ENCODE data around the gene HDGFL2.

HDGFL2 gene

DNA sequence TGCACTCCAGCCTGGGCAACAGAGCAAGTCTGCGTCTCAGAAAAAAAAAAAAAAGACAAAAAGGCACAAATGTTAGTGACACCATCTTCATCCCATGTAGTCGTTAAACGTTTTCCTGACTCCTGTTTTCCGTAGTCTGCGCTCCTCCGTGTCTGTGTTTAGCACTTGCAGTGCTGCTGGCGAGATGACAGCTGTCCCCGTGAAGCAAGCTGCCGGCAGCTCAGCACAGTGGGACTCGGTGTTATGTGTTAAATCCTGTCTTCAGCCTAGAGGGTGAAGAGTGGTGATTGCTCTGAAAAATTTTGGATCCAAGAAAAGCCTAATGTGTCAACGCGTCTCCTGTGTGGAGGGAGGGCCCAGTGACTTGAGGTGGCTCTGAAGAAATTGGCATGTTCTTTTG is 32.9 kb upstream of the HDGFL2 start:
- H3K27me3 Mint-ChIP-seq, result no peaks in the 10 kb centered on the region
- H3K9me3 Mint-ChIP-seq, result no peaks in the 10 kb centered on the region
- ATAC-seq (replicated peaks) (no peak), DNase-seq (no peak)
- peak overlapping the region; percentile 35 to 66 for H3K27ac Mint-ChIP-seq
- peaks cover 19% of the 10 kb centered on the region for H3K36me3 Mint-ChIP-seq (ENCODE audit: insufficient read depth)
- H3K4me1 Mint-ChIP-seq (ENCODE audit: low read depth in 2 of 2), result peaks cover 0 to 6% of the 10 kb centered on the region in 2 donors
- no peak overlapping the region for H3K4me3 Mint-ChIP-seq

DNA sequence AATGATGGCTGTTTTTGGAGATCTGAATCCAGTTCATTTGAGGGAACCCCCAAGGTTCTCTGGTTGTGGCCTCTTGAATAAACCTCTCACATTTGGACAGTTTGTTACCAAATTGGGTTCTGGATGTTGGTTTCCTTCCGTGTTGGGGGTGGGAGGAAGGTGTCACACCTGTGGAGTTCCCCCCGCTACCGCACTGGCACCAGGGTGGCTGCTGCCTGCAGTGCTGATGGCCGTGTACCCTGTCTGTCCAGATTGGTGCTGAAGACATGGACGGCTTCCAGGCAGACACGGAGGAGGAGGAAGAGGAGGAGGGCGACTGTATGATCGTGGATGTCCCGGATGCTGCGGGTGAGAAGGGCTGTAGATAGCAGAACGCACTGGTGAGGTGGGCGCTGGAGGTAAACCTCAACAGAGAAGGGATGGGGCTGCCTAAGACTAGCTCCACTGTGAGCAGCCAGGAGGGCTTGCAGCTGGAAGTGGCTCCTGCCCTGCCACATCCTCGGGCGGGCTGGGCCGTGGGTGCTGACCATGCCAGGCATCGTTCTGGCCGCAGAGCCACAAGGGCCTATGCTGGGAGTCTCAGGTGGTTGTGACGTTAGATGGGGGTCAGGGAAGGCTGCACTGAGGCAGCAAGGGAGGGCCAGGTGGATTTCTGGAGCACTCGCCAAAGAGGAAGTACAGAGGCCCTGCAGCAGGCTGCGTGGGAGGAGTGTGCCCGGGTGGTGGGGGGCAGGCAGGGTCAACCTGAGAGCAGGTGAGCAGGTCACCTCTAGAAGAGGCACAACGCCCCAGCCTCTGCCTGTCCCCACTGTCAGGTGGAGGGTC is 29.9 kb upstream of the HDGFL2 start:
- ATAC-seq (replicated peaks) (peak; percentile 59), DNase-seq (no peak)
- Mint-ChIP-seq H3K27me3 (no peaks in the 10 kb centered on the region), H3K36me3 (ENCODE audit: insufficient read depth) (peaks cover 20% of the 10 kb centered on the region), H3K27ac (peak overlapping the region in 1 of 2 donors; percentile 5), H3K4me1 (ENCODE audit: low read depth in 2 of 2) (peaks cover 0 to 6% of the 10 kb centered on the region in 2 donors), H3K9me3 (no peaks in the 10 kb centered on the region), H3K4me3 (peak overlapping the region; percentile 43 to 53)

DNA sequence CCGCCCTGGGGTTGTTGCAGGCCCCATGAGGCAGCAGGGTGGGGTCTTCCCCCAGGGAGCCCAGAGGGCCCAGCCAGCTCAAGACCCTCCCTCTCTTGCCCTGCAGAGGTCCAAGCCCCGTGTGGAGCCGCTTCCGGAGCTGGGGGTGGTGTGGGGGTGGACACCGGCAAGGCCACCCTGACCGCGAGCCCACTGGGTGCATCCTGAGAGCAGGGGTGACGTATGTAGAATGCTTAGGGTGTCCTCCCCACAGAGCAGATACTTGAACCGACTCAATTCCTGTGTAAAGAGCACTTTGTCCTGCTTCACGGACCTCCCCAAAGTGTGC is 29.3 kb upstream of the HDGFL2 start:
- Mint-ChIP-seq H3K9me3 (no peaks in the 10 kb centered on the region), H3K36me3 (ENCODE audit: insufficient read depth) (peaks cover 20% of the 10 kb centered on the region), H3K4me3 (peak overlapping the region in 1 of 2 donors; percentile 53), H3K27ac (no peak overlapping the region), H3K27me3 (no peaks in the 10 kb centered on the region), H3K4me1 (ENCODE audit: low read depth in 2 of 2) (peaks cover 0 to 6% of the 10 kb centered on the region in 2 donors)
- ATAC-seq (replicated peaks) (no peak), DNase-seq (no peak)

DNA sequence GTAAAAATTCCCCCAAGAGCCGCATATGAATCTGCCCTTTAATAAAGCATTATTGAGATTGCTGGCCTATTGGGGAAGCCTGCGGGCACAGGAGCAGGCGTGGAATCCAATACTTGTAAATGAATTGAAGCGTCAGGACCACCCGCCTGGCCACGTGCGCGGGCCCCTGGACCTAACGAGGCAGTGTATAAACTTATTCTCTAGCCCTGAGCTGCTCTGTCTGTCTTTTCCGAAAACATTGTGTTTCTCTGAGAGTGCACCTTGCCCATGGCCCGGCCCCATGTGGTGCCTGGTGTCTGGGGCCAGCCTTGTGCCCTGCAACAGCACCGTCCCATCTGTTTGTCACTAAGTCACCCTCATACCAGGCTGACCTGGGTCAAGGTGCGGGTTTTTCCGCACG is 28.9 kb upstream of the HDGFL2 start:
- H3K4me3 Mint-ChIP-seq, result no peak overlapping the region
- peaks cover 0 to 6% of the 10 kb centered on the region in 2 donors for H3K4me1 Mint-ChIP-seq (ENCODE audit: low read depth in 2 of 2)
- H3K36me3 Mint-ChIP-seq (ENCODE audit: insufficient read depth), result peaks cover 20% of the 10 kb centered on the region
- ATAC-seq (replicated peaks), result no peak
- H3K27me3 Mint-ChIP-seq, result no peaks in the 10 kb centered on the region
- no peak for DNase-seq
- H3K27ac Mint-ChIP-seq, result no peak overlapping the region
- no peaks in the 10 kb centered on the region for H3K9me3 Mint-ChIP-seq

DNA sequence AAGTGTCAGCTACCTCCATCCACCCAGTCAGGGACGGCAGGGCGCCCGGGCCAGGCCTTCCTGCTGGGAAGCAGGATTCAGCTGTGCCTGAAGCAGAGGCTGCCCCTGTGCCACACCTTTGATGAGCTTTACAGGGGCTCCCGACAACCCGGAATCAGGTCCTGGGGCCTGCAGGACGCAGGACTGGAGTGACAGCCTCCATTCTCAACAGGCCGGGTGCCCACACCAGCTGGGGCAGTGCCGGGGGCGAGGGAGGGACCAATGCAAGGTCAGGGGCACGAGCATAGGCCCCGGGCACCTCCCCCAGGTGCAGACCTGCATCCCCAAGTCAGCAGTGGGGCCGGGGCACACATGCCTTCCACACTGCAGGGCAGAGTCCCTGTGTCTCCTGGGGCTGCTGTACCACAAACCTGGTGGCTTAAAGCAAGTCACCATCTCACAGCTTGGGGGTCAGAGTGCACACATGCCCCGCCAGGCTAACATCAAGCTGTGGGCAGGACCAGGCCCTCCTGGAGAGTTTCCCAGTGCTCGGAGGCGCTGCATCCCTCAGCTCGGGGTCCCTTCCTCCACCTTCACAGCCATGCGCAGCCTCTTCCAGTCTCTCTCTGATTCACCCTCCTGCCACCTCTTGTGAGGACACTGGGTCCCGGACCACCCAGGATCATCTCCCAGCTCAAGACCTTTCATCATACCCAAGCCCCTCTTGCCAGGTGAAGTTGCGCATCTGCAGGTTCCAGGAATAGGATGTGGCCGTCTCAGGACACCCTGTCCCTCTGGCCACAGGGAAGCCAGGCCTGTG is 27.9 kb upstream of the HDGFL2 start:
- peak overlapping the region in 1 of 2 donors; percentile 27 for H3K27ac Mint-ChIP-seq
- no peak for DNase-seq
- peaks cover 21% of the 10 kb centered on the region for H3K36me3 Mint-ChIP-seq (ENCODE audit: insufficient read depth)
- H3K4me1 Mint-ChIP-seq (ENCODE audit: low read depth in 2 of 2), result peaks cover 0 to 6% of the 10 kb centered on the region in 2 donors
- H3K9me3 Mint-ChIP-seq, result no peaks in the 10 kb centered on the region
- no peak overlapping the region for H3K4me3 Mint-ChIP-seq
- ATAC-seq (replicated peaks), result no peak
- H3K27me3 Mint-ChIP-seq, result no peaks in the 10 kb centered on the region

DNA sequence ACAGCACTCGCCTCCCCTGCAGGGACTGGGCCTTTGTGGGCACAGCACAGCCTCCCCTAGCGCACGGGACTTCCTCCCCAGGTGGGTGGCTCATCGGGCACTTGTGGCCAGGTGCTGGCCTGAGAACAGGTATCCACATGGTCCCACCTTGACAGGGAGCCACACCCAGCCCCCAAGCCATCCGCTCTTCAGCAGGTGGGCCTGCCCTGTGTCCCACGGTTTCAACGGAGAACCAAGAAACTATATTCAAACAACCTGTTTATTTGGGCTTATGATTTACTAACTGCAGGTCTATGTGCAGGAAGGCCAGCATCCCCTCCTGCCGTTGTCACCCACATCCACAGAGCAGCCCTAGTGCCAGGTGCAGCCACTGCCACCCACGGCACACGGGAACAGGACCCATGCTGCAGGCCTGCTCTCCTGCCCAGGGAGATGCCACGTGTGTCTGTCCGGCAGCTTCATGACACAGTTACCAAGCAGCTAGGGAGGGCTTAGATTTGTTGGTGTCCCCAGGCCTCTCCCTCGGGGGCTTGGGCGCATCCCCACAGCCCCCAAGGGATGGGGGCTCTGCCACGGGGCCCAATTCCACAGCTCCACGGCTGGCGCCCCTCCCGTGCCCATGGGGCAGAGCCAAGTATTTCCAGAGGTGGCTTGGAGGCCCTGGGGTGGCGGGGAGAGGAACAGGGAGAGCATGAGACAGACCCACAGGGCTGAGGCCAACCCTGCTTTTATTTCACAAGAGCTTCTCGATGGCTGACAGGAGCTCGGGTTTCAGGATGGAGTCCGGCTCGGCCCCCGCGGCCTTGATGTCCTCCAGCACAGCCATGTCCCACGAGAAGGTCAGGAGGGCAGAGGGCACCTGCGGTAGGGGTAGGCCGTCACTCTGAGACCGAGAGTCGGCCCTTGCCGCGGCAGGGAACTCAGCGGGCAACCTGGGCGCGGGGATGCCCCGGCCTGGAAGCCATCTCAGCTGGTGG is 27.0 kb upstream of the HDGFL2 start:
- no peak for DNase-seq
- H3K36me3 Mint-ChIP-seq (ENCODE audit: insufficient read depth), result peaks cover 24% of the 10 kb centered on the region
- H3K27ac Mint-ChIP-seq, result peak overlapping the region in 1 of 2 donors; percentile 27
- no peaks in the 10 kb centered on the region for H3K27me3 Mint-ChIP-seq
- no peak for ATAC-seq (replicated peaks)
- H3K9me3 Mint-ChIP-seq, result no peaks in the 10 kb centered on the region
- H3K4me3 Mint-ChIP-seq, result no peak overlapping the region
- peaks cover 0 to 6% of the 10 kb centered on the region in 2 donors for H3K4me1 Mint-ChIP-seq (ENCODE audit: low read depth in 2 of 2)

DNA sequence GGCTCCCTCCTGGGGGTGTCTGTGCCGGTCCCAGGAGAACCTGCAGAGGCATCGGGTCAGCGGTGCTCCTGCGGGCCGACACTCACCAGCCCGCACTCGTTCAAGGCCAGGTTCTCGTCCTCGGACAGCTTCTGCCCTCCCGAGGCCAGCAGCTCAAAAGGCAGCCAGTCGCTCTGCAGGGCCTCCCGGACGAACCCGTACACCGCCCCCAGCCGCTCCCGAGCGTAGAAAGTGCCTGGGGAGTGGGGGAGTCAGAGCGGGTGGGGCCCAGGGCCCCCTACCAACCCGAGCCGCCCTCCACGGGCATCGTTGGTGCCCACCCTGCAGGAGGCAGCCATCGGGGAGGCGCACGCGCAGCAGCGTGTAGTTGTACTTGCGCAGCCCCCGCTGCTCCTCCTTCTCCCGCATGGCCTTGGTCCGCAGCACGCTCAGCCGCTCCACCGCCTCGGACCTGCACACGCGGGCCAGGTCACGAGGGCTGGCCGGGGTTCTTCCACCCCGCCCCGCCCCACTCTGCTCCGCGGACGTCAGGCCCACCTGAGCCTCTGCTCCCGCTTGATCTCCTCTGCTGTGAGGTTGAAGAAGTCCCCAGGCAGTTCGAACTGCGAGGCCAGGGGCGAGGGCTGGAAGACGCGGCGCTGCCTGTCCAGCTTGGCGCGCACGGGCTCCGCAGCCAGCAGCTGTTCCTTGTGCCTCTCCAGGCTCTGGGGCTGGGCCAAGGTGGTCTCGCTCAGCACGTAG is 26.0 kb upstream of the HDGFL2 start:
- ATAC-seq (replicated peaks), result no peak
- Mint-ChIP-seq H3K9me3 (no peaks in the 10 kb centered on the region), H3K27ac (no peak overlapping the region), H3K4me1 (ENCODE audit: low read depth in 2 of 2) (peaks cover 0 to 6% of the 10 kb centered on the region in 2 donors), H3K27me3 (no peaks in the 10 kb centered on the region), H3K4me3 (no peak overlapping the region), H3K36me3 (ENCODE audit: insufficient read depth) (peaks cover 30% of the 10 kb centered on the region)
- DNase-seq, result no peak

DNA sequence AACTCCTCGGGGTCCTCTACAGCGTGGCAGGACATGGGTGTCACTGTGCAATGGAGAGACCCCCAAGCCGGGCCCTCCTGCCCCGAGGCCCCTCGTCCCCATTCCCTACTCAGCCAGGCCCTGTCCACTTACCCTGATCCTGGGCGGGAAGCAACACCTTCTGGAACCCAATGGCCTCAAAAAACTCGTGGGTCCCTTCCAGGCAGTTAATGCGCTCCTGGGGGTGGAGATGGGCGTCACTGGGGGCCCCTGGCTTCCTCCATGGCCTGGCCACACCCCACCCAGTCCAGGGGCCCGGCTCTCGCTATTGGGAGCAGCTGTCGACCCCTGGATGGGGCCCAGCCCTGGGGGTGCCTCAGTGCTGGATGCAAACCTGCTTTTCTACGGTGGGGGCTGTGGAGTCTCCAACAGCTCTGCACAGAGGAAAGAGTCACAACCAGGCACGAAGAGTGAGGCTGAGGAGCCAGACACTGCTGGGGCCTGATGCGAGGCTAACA is 25.3 kb upstream of the HDGFL2 start:
- no peak overlapping the region for H3K4me3 Mint-ChIP-seq
- ATAC-seq (replicated peaks), result no peak
- no peaks in the 10 kb centered on the region for H3K9me3 Mint-ChIP-seq
- H3K4me1 Mint-ChIP-seq (ENCODE audit: low read depth in 2 of 2), result peaks cover 0 to 6% of the 10 kb centered on the region in 2 donors
- H3K36me3 Mint-ChIP-seq (ENCODE audit: insufficient read depth), result peaks cover 34% of the 10 kb centered on the region
- H3K27me3 Mint-ChIP-seq, result no peaks in the 10 kb centered on the region
- no peak for DNase-seq
- no peak overlapping the region for H3K27ac Mint-ChIP-seq

DNA sequence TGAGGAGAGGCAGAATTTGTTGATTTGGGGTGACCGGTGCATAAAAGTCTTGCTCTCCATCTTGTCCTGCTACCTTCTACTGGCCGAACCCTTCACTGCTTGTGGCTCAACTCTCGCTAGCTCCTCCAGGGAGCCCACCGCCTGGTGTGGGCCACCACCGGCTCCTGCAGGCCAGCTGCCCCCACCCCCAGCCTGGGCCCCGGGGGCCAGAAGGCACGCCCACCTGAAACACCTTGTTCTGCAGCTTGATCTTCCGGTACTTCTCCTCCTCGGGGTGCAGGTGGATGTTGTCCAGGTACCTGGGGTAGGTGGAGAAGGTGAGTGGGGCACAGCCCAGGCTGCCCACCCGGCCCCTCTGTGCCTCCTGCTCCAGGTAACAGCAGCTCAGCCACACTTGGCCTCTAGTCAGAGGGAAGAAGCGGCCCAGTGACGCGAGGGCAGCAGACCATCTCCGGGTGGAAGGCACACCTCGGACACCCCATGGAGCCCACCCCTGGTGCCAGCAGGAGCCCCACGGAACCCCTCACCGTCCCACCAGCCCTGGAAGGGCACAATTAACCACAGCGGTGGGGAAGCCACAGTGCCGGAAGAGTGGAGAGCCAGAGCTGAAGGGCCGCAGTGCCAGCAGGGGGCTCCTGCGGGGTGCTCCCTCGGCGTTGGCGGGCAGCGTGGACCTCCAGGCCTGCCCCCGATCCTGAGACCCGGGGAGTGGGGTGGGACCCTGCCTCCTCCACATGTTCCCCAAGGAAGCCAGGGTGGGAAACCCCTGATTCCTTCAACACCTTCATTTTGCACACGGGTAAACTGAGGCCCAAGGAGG is 24.6 kb upstream of the HDGFL2 start:
- Mint-ChIP-seq H3K36me3 (ENCODE audit: insufficient read depth) (peaks cover 38% of the 10 kb centered on the region), H3K9me3 (no peaks in the 10 kb centered on the region), H3K4me3 (no peak overlapping the region), H3K4me1 (ENCODE audit: low read depth in 2 of 2) (no peaks in the 10 kb centered on the region), H3K27me3 (no peaks in the 10 kb centered on the region), H3K27ac (no peak overlapping the region)
- DNase-seq (no peak), ATAC-seq (replicated peaks) (no peak)

DNA sequence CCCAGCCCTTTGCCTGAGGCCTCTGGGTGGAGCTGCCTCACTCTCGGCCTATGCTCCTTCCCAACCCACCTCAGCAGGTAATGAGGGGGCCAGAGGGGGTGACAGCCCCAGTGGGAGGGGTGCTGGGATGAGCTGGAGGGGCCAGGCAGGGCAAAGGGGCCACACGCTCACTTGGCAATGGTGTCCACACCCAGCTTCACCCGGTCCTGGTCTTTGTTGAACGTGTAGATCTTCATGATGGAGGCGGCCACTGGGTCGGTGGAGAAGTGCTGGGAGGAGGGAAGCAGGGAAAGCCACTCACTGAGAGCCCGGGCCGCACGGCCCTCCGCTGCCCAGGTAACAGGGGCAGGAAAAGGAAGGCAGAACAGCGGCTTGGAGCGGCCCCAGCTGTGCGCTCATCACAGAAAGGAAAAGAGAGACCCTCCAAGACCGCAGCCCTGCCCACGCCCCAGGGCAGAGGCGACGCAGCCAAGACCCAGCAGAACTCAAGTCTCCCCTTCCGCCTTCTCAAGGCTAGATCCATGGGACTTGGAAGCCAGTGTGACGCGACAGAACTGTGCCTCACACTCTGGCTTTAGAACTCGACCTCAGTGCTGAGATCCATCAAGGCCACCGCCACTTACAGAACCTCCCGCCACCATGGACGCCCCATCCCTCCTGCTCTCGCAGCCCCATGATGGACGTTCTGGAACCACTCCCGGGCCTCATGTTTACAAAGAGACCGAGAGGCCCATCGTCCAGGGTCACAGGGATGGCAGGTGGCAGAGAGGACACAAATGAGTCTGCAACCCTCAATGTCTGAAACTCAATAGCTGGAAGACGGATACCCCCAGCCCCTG is 23.7 kb upstream of the HDGFL2 start:
- Mint-ChIP-seq H3K4me3 (no peak overlapping the region), H3K9me3 (no peaks in the 10 kb centered on the region), H3K4me1 (ENCODE audit: low read depth in 2 of 2) (no peaks in the 10 kb centered on the region), H3K36me3 (ENCODE audit: insufficient read depth) (peaks cover 46% of the 10 kb centered on the region), H3K27me3 (no peaks in the 10 kb centered on the region), H3K27ac (peak overlapping the region in 1 of 2 donors; percentile 23)
- DNase-seq, result no peak
- ATAC-seq (replicated peaks), result no peak

DNA sequence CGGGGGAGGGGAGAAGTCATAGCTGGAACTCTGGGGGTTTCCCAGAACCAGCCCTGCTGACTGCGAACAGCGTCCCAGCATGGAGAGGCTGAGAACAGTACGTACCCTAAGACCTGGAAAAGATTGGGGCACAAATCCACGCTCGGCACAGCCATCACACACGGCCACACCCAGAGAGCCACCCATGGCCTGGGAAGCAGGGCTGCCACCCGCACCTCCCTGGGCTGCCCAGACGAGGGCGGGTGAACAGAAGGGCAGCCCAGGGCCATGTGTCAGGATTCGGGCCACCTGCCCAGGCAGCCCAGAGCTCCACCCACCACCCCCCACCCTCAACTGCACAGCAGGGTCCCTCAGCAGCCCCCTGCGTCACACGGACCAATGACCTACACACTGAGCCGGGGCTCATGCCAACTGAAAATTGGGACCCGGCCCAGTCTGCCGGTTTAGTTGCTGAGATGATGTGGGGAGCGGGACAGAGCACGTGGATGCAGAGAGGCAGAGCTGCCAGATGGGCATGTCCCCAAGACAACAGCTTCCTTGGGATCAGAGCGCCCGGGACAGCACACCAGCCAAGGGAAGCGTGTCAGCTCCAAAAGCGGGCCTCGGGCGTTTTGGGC is 23.0 kb upstream of the HDGFL2 start:
- H3K4me1 Mint-ChIP-seq (ENCODE audit: low read depth in 2 of 2), result no peaks in the 10 kb centered on the region
- no peaks in the 10 kb centered on the region for H3K9me3 Mint-ChIP-seq
- DNase-seq (no peak), ATAC-seq (replicated peaks) (no peak)
- no peaks in the 10 kb centered on the region for H3K27me3 Mint-ChIP-seq
- H3K27ac Mint-ChIP-seq, result no peak overlapping the region
- H3K4me3 Mint-ChIP-seq, result no peak overlapping the region
- H3K36me3 Mint-ChIP-seq (ENCODE audit: insufficient read depth), result peaks cover 46% of the 10 kb centered on the region
